HepG2 (cell line): ENCODE data around the gene ZNF831. TPM values are rescaled to one million over a fixed set of nuclear protein-coding genes. Genes with fewer than 3 reads are reported as not detected.

ENCODE experiments used
- ATAC-seq: fragments of 200-7000 bp; cut with Tn5 transposase; 3 replicates; pipeline ENCODE4 v1.9.1; 2020; ENCODE audit warnings: mild to moderate bottlenecking, moderate library complexity
- BruUV-seq: library from RNA; stranded (reverse); fragments of 400-500 nt; replicated peaks from 2 replicates; lab custom pipeline; 2021; lab: Mats Ljungman, UMichigan
- CTCF ChIA-PET: fragments of 300-600 bp; formaldehyde crosslinking; extraction: SDS; loops from one replicate; lab custom pipeline; 2021; ENCODE audit warnings: low total read pairs, inconsistent platforms, low intra/inter-chr PET ratio; lab: Yijun Ruan, JAX
- POLR2A ChIA-PET: fragments of 350-600 bp; sonication (Branson Sonifier 250); formaldehyde crosslinking; loops from one replicate; lab custom pipeline; 2020; ENCODE audit warnings: antibody characterized with exemption, inconsistent platforms; lab: Yijun Ruan, JAX
- DNase-seq: peaks from one replicate; pipeline ENCODE4 v3.0.0-alpha.2; 2015; ENCODE audit warnings: low spot score
- FAIRE-seq: peaks from 3 replicates; lab custom pipeline; 2011; peaks lifted over from hg19 to GRCh38; lab: Jason Lieb, UNC
- H2AFZ ChIP-seq: one replicate; pipeline ENCODE4 v1.6.1; 2011; ENCODE audit warnings: low read length, inconsistent platforms
- H3K27ac ChIP-seq: fragments of 300-600 bp; 3 replicates; pipeline ENCODE4 v1.8.0; 2011; ENCODE audit warnings: mixed run types, mild to moderate bottlenecking, mixed read lengths, low read length, inconsistent platforms; ENCODE audit not compliant: insufficient read depth; ENCODE audit errors: extremely low read length
- H3K27me3 ChIP-seq, 2 experiments: fragments of 200-600 bp in 1 of 2; 2 replicates in 1 of 2; 3 replicates in 1 of 2; pipeline versions ENCODE4 v1.6.0 to v1.8.0; 2011; ENCODE audit warnings: low read length in 2 of 2, mild to moderate bottlenecking in 2 of 2, moderate library complexity in 2 of 2, inconsistent platforms in 1 of 2; ENCODE audit not compliant: insufficient read depth in 2 of 2, control insufficient read depth in 1 of 2
- H3K36me3 ChIP-seq, 2 experiments: fragments of 200-600 bp in 1 of 2; replicated peaks in 1 of 2; 2 replicates in 1 of 2; 3 replicates in 1 of 2; pipeline versions ENCODE4 v1.5.1 to v1.8.0; 2011; ENCODE audit warnings: low read length in 2 of 2, inconsistent platforms in 1 of 2; ENCODE audit not compliant: insufficient read depth in 2 of 2, control insufficient read depth in 1 of 2
- H3K4me1 ChIP-seq: 2 replicates; pipeline ENCODE4 v1.5.1; 2012; ENCODE audit warnings: low read length, inconsistent platforms; ENCODE audit not compliant: insufficient read depth
- H3K4me2 ChIP-seq: 2 replicates; pipeline ENCODE4 v1.6.0; 2011; ENCODE audit warnings: low read depth, low read length, inconsistent platforms
- H3K4me3 ChIP-seq, 3 experiments: fragments of 200-600 bp in 1 of 3; sonication (generic), shearing (Covaris generic) in 1 of 3; replicated peaks in 1 of 3; 2 replicates each; pipeline ENCODE4 v1.5.1; 2011 to 2016; ENCODE audit warnings: low read length in 3 of 3, inconsistent platforms in 2 of 3, low read depth in 2 of 3, mild to moderate bottlenecking in 2 of 3, control low read depth in 1 of 3, mixed read lengths in 1 of 3; ENCODE audit not compliant: insufficient read depth in 1 of 3
- H3K79me2 ChIP-seq: one replicate; pipeline ENCODE4 v1.6.1; 2011; ENCODE audit warnings: low read length, inconsistent platforms; ENCODE audit not compliant: insufficient read depth
- H3K9ac ChIP-seq: 2 replicates; pipeline ENCODE4 v1.6.0; 2011; ENCODE audit warnings: mild to moderate bottlenecking, low read depth, low read length, inconsistent platforms; ENCODE audit not compliant: insufficient read depth
- H3K9me3 ChIP-seq: 2 replicates; pipeline ENCODE4 v1.5.1; 2012; ENCODE audit warnings: mild to moderate bottlenecking, low read length
- H4K20me1 ChIP-seq: 2 replicates; pipeline ENCODE4 v1.6.0; 2011; ENCODE audit warnings: inconsistent platforms, mild to moderate bottlenecking, low read length, moderate library complexity; ENCODE audit not compliant: insufficient read depth
- GMEB2 ChIP-seq: IDR thresholded peaks from 2 replicates; pipeline ENCODE4 v1.6.1; 2016; ENCODE audit warnings: missing biosample characterization, missing genetic modification reagents, low read depth
- MAFF ChIP-seq: IDR thresholded peaks from 2 replicates; pipeline ENCODE4 v1.6.1; 2011; ENCODE audit warnings: low read depth, low read length, improper control_type of control experiment
- MAFK ChIP-seq, 2 experiments: IDR thresholded peaks in 1 of 2; conservative IDR thresholded peaks in 1 of 2; 2 replicates each; pipeline ENCODE4 v1.6.1; 2011; ENCODE audit warnings: improper control_type of control experiment in 2 of 2, low read length in 2 of 2
- ZNF850 ChIP-seq: sonication (generic); formaldehyde crosslinking; conservative IDR thresholded peaks from 2 replicates; pipeline ENCODE4 v1.9.0; 2021; ENCODE audit warnings: mild to moderate bottlenecking, missing genetic modification reagents
- WGBS: methylation state at CpG from one replicate; pipeline ENCODE4 v1.1.6; 2017; ENCODE audit warnings: low lambda C conversion rate; 5-methylcytosine and 5-hydroxymethylcytosine counted together
- in situ Hi-C: cut with HindIII; loops from 2 replicates; pipeline ENCODE4 v1.10.0; 2017; ENCODE audit warnings: low pct_unique_long_range_greater_than_20kb; ENCODE audit not compliant: extremely low pct_ligation_motif_present
- intact Hi-C: fragments of 100-400 bp; cut with micrococcal nuclease; formaldehyde crosslinking; loops from one replicate; pipeline ENCODE4 v1.10.0; 2022; ENCODE audit not compliant: unreplicated experiment
- polyA plus RNA-seq, 8 experiments: library from polyadenylated mRNA; depleted of rRNA in 3 of 8; stranded (reverse) in 7 of 8; unstranded in 1 of 8; fragments of >200 nt; fragmentation: Illumina TruSeq in 4 of 8; extraction: Trizol in 4 of 8; gene quantifications; 2 replicates each; pipeline versions ENCODE4 v1.2.1 to v1.2.3, GENCODE V29; 2011 to 2016; ENCODE audit warnings: low read depth in 4 of 8, missing spikeins in 1 of 8, mixed read lengths in 1 of 8; ENCODE audit not compliant: insufficient read depth in 1 of 8
- total RNA-seq, 5 experiments: library from RNA; depleted of rRNA; stranded (reverse); fragments of >200 nt; fragmentation: Illumina TruSeq; extraction: Trizol; gene quantifications; 2 replicates each; pipeline ENCODE4 v1.2.3, GENCODE V29; 2016; ENCODE audit warnings: low read depth in 1 of 5
- TF ChIP-seq, protein P1 (sequence below): sonication (generic); formaldehyde crosslinking; IDR thresholded peaks from 2 replicates; pipeline ENCODE4 v1.9.0; 2021; ENCODE audit warnings: missing genetic modification reagents, borderline replicate concordance

ZNF831 gene
- total and polyA plus RNA-seq, 2 of the 13 experiments (the other 11 are each of a cell fraction or from before 2014, with no cell fraction given), result not detected

GRCh38 chr20:59118855-59119254 lies 44.8 kb upstream of the ZNF831 start:
- no peak for ATAC-seq
- DNase-seq, result no peak
- H3K79me2 ChIP-seq, result no peaks in the 10 kb centered on the region
- BruUV-seq, result no TSS peak
- no peak for FAIRE-seq
- H3K9ac ChIP-seq, result no peak overlapping the region
- intact Hi-C loops (no loop called here), in situ Hi-C loops (no loop called here)
- H3K27ac ChIP-seq, result no peak overlapping the region
- H4K20me1 ChIP-seq, result no peaks in the 10 kb centered on the region
- CTCF ChIA-PET, result no interaction called here
- H3K36me3 ChIP-seq, result no peaks in the 10 kb centered on the region
- POLR2A ChIA-PET, result no interaction called here
- no peaks in the 10 kb centered on the region for H3K4me1 ChIP-seq
- TF ChIP-seq GMEB2 (CRISPR knock-in tag) (no peak), ZNF850 (no peak), MAFF (peak; percentile 90), MAFK (conservative IDR thresholded peaks at IDR 0.05 in 1 of 2, IDR thresholded peaks at IDR 0.05 in 1 of 2; ENCODE audit: low read length in 2 of 2) (peak; percentile 92 to 93)
- TF ChIP-seq, protein P1, sequence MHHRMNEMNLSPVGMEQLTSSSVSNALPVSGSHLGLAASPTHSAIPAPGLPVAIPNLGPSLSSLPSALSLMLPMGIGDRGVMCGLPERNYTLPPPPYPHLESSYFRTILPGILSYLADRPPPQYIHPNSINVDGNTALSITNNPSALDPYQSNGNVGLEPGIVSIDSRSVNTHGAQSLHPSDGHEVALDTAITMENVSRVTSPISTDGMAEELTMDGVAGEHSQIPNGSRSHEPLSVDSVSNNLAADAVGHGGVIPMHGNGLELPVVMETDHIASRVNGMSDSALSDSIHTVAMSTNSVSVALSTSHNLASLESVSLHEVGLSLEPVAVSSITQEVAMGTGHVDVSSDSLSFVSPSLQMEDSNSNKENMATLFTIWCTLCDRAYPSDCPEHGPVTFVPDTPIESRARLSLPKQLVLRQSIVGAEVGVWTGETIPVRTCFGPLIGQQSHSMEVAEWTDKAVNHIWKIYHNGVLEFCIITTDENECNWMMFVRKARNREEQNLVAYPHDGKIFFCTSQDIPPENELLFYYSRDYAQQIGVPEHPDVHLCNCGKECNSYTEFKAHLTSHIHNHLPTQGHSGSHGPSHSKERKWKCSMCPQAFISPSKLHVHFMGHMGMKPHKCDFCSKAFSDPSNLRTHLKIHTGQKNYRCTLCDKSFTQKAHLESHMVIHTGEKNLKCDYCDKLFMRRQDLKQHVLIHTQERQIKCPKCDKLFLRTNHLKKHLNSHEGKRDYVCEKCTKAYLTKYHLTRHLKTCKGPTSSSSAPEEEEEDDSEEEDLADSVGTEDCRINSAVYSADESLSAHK (CRISPR knock-in tag), result no peak
- TF ChIP-seq, all 625 proteins: peak for 2
- Histone ChIP-seq H2AFZ (no peak overlapping the region), H3K27me3 (peaks cover 0 to 44% of the 10 kb centered on the region in 2 experiments; a peak in 1 of 5 replicates), H3K4me3 (no peak overlapping the region), H3K9me3 (0 out of 2 replicates have a peak, but pooled peaks cover 5% of the 10 kb centered on the region), H3K4me2 (no peak overlapping the region)
- 11% methylated on average over 9 of the region's 9 CpGs for WGBS
